Peyer's patch (tissue), 4 donors: ENCODE measurements around the gene ADGRD1.

ENCODE experiments used
- CTCF ChIP-seq, 6 experiments: fragments of 450-650 bp in 4 of 6; fragments of 200-600 bp in 2 of 6; sonication (generic) in 1 of 6; IDR thresholded peaks; one replicate each; pipeline ENCODE4 v1.5.1; 2017 to 2019; ENCODE audit warnings: antibody characterized with exemption in 6 of 6, mild to moderate bottlenecking in 3 of 6, moderate library complexity in 1 of 6
- POLR2A ChIP-seq, 2 donors: fragments of 450-650 bp; IDR thresholded peaks; one replicate each; pipeline ENCODE4 v1.5.1; 2017; ENCODE audit warnings: antibody characterized with exemption in 2 of 2, mild to moderate bottlenecking in 2 of 2, moderate library complexity in 2 of 2

- no peak for TF ChIP-seq POLR2A (IDR thresholded peaks at IDR 0.05)
- TF ChIP-seq CTCF (IDR thresholded peaks at IDR 0.05) = no peak
Measured at GRCh38 chr12:131120831-131121271, 167.1 kb downstream of the ADGRD1 start.
